ENCODE data around the gene C10orf53.

C10orf53 gene

GRCh38 chr10:49744091-49744685 is 64.7 kb downstream of the C10orf53 start:
- TF ChIP-seq Cebpa-rat (IDR thresholded peaks at IDR 0.05): no peak
- no peaks in the 10 kb centered on the region for H3K27me3 ChIP-seq
- H3K9ac ChIP-seq: no peak overlapping the region
- no peaks in the 10 kb centered on the region for H3K36me3 ChIP-seq
- peaks cover 0 to 9% (median 0%) of the 10 kb centered on the region in 10 experiments; a peak in 5 of 20 replicates for H3K4me1 ChIP-seq
- no peak overlapping the region for H3K27ac ChIP-seq
- H3K9me3 ChIP-seq (replicated peaks in 1 of 11): no peaks in the 10 kb centered on the region
- 0 out of 22 replicates have a peak overlapping the region, but pooled peaks of 1 of the 11 experiments have one; percentile 12 for H3K4me2 ChIP-seq
- H4K20me1 ChIP-seq: peaks cover 0 to 7% (median 0%) of the 10 kb centered on the region in 11 experiments; a peak in 2 of 22 replicates
- H3K4me3 ChIP-seq: no peak overlapping the region

- no peak overlapping the region for H3K4me2 ChIP-seq
- H3K4me3 ChIP-seq: no peak overlapping the region
- no peaks in the 10 kb centered on the region for H3K27me3 ChIP-seq
- no peak overlapping the region for H3K27ac ChIP-seq
- H3K9me3 ChIP-seq (replicated peaks in 1 of 11): no peaks in the 10 kb centered on the region
- no peak for TF ChIP-seq Cebpa-rat (IDR thresholded peaks at IDR 0.05)
- no peaks in the 10 kb centered on the region for H3K36me3 ChIP-seq
- no peak overlapping the region for H3K9ac ChIP-seq
- peaks cover 0 to 6% (median 0%) of the 10 kb centered on the region in 11 experiments; a peak in 1 of 22 replicates for H4K20me1 ChIP-seq
- peaks cover 0 to 9% (median 0%) of the 10 kb centered on the region in 10 experiments; a peak in 5 of 20 replicates for H3K4me1 ChIP-seq
Measured at GRCh38 chr10:49744924-49745605, 65.6 kb downstream of the C10orf53 start.

- no peak for TF ChIP-seq Cebpa-rat (IDR thresholded peaks at IDR 0.05)
- Histone ChIP-seq H3K4me3 (no peak overlapping the region), H3K9me3 (replicated peaks in 1 of 11) (no peaks in the 10 kb centered on the region), H3K27me3 (no peaks in the 10 kb centered on the region), H3K9ac (no peak overlapping the region), H3K4me1 (peaks cover 0 to 9% (median 0%) of the 10 kb centered on the region in 10 experiments; a peak in 5 of 20 replicates), H3K4me2 (no peak overlapping the region), H3K27ac (no peak overlapping the region), H4K20me1 (peaks cover 0 to 5% (median 0%) of the 10 kb centered on the region in 11 experiments; a peak in 1 of 22 replicates), H3K36me3 (no peaks in the 10 kb centered on the region)
Measured at GRCh38 chr10:49745756-49746155, 66.3 kb downstream of the C10orf53 start.

- H4K20me1 ChIP-seq: no peaks in the 10 kb centered on the region; a peak in 1 of 22 replicates
- H3K4me3 ChIP-seq: no peak overlapping the region
- H3K9me3 ChIP-seq (replicated peaks in 1 of 11): no peaks in the 10 kb centered on the region
- H3K36me3 ChIP-seq: no peaks in the 10 kb centered on the region
- H3K9ac ChIP-seq: no peak overlapping the region
- no peaks in the 10 kb centered on the region for H3K27me3 ChIP-seq
- H3K27ac ChIP-seq: no peak overlapping the region
- peaks cover 0 to 9% (median 0%) of the 10 kb centered on the region in 10 experiments; a peak in 5 of 20 replicates for H3K4me1 ChIP-seq
- no peak overlapping the region for H3K4me2 ChIP-seq
- no peak for TF ChIP-seq Cebpa-rat (IDR thresholded peaks at IDR 0.05)
Measured at GRCh38 chr10:49746626-49747302, 67.3 kb downstream of the C10orf53 start.
